ENCODE results near the gene FKBP15.

- no peak for TF ChIP-seq ZBTB33 (CRISPR knock-in tag; IDR thresholded peaks at IDR 0.05)
- TF ChIP-seq ARNTL (CRISPR knock-in tag; IDR thresholded peaks at IDR 0.05) = no peak
- TF ChIP-seq E2F5 (CRISPR knock-in tag; conservative IDR thresholded peaks at IDR 0.05) = no peak
- no peak for TF ChIP-seq ZNF607 (CRISPR knock-in tag; IDR thresholded peaks at IDR 0.05; ENCODE audit: borderline replicate concordance)
Measured at GRCh38 chr9:113129884-113130283, 91.2 kb downstream of the FKBP15 start.

Data from HepG2 (cell line).